Ascending aorta (tissue), 2 donors: ENCODE measurements around the gene BTD. TPM values are rescaled to one million over a fixed set of nuclear protein-coding genes. Genes with fewer than 3 reads are reported as not detected.

Source experiments
- DNase-seq, 2 donors: peaks; one replicate each; pipeline ENCODE4 v3.0.0-alpha.2; 2019; ENCODE audit warnings: low spot score in 2 of 2
- H3K27ac ChIP-seq, 2 donors: fragments of 200-600 bp; sonication (generic); one replicate each; pipeline ENCODE4 v1.5.1; 2016 to 2017; ENCODE audit warnings: mild to moderate bottlenecking in 1 of 2
- H3K27me3 ChIP-seq: fragments of 200-600 bp; sonication (generic); one replicate; pipeline ENCODE4 v1.5.1; 2017
- H3K36me3 ChIP-seq, 2 donors: fragments of 200-600 bp; sonication (generic); one replicate each; pipeline ENCODE4 v1.5.1; 2016
- H3K4me1 ChIP-seq, 2 donors: fragments of 200-600 bp; sonication (generic); one replicate each; pipeline ENCODE4 v1.5.1; 2016 to 2017; ENCODE audit warnings: mild to moderate bottlenecking in 1 of 2
- H3K4me3 ChIP-seq, 2 donors: fragments of 200-600 bp; sonication (generic); one replicate each; pipeline ENCODE4 v1.5.1; 2016 to 2017; ENCODE audit warnings: mild to moderate bottlenecking in 1 of 2
- H3K9me3 ChIP-seq, 2 donors: fragments of 200-600 bp; sonication (generic); one replicate each; pipeline ENCODE4 v1.5.1; 2016
- CTCF ChIP-seq, 3 experiments: fragments of 200-600 bp in 2 of 3; fragments of 450-650 bp in 1 of 3; sonication (generic) in 2 of 3; IDR thresholded peaks; one replicate each; pipeline ENCODE4 v1.5.1; 2016 to 2019; ENCODE audit warnings: antibody characterized with exemption in 3 of 3, mild to moderate bottlenecking in 1 of 3, moderate library complexity in 1 of 3
- intact Hi-C: fragments of 100-400 bp; cut with DNase I; formaldehyde crosslinking; loops from one replicate; pipeline ENCODE4 v1.15.1; 2023
- total RNA-seq: library from RNA; depleted of rRNA; stranded (reverse); fragments of >200 nt; gene quantifications from one replicate; pipeline ENCODE4 v1.1.0, GENCODE V29; 2016

The BTD gene
- total RNA-seq, 1 donor from 2014 or later = 11.8 TPM

- Histone ChIP-seq H3K27ac (no peak overlapping the region), H3K27me3 (no peaks in the 10 kb centered on the region), H3K36me3 (peaks cover 21 to 35% of the 10 kb centered on the region in 2 donors), H3K4me1 (no peaks in the 10 kb centered on the region), H3K9me3 (no peaks in the 10 kb centered on the region), H3K4me3 (no peak overlapping the region)
- TF ChIP-seq CTCF (IDR thresholded peaks at IDR 0.05) = no peak
- intact Hi-C loops = no loop called here
- no peak for DNase-seq
Observed at GRCh38 chr3:15558581-15558980, 43.0 kb upstream of the BTD start.

GRCh38 chr3:15562560-15562959 is 39.0 kb upstream of the BTD start:
- DNase-seq = no peak
- no peak for TF ChIP-seq CTCF (IDR thresholded peaks at IDR 0.05)
- Histone ChIP-seq H3K9me3 (no peaks in the 10 kb centered on the region), H3K27me3 (no peaks in the 10 kb centered on the region), H3K4me3 (no peak overlapping the region), H3K36me3 (peaks cover 37 to 65% of the 10 kb centered on the region in 2 donors), H3K27ac (no peak overlapping the region), H3K4me1 (no peaks in the 10 kb centered on the region)
- intact Hi-C loops = no loop called here

- no peak overlapping the region for H3K4me3 ChIP-seq
- no peaks in the 10 kb centered on the region for H3K4me1 ChIP-seq
- TF ChIP-seq CTCF (IDR thresholded peaks at IDR 0.05) = no peak
- intact Hi-C loops = no loop called here
- no peak for DNase-seq
- no peaks in the 10 kb centered on the region for H3K27me3 ChIP-seq
- H3K27ac ChIP-seq = no peak overlapping the region
- H3K9me3 ChIP-seq = no peaks in the 10 kb centered on the region
- H3K36me3 ChIP-seq = peaks cover 43 to 71% of the 10 kb centered on the region in 2 donors
Observed at GRCh38 chr3:15563190-15563589, 38.4 kb upstream of the BTD start.

GRCh38 chr3:15572138-15572537 is 29.4 kb upstream of the BTD start:
- intact Hi-C loops = no loop called here

GRCh38 chr3:15575446-15575845 is 26.1 kb upstream of the BTD start:
- no peak for TF ChIP-seq CTCF (IDR thresholded peaks at IDR 0.05)
- Histone ChIP-seq H3K27ac (no peak overlapping the region), H3K4me1 (peaks cover 0 to 10% of the 10 kb centered on the region in 2 donors), H3K9me3 (no peaks in the 10 kb centered on the region), H3K27me3 (no peaks in the 10 kb centered on the region), H3K4me3 (no peak overlapping the region), H3K36me3 (peaks cover 8 to 24% of the 10 kb centered on the region in 2 donors)
- no peak for DNase-seq
- intact Hi-C loops = no loop called here

More at GRCh38 chr3:15572138-15572537, 29.4 kb upstream of the BTD start:
- no peak for DNase-seq
- Histone ChIP-seq H3K27ac (no peak overlapping the region), H3K9me3 (no peaks in the 10 kb centered on the region), H3K4me1 (no peaks in the 10 kb centered on the region), H3K36me3 (peaks cover 22 to 43% of the 10 kb centered on the region in 2 donors), H3K4me3 (no peak overlapping the region), H3K27me3 (no peaks in the 10 kb centered on the region)
- no peak for TF ChIP-seq CTCF (IDR thresholded peaks at IDR 0.05)

- Histone ChIP-seq H3K4me3 (no peak overlapping the region), H3K27me3 (no peaks in the 10 kb centered on the region), H3K36me3 (peaks cover 10 to 25% of the 10 kb centered on the region in 2 donors), H3K4me1 (peaks cover 0 to 10% of the 10 kb centered on the region in 2 donors), H3K27ac (no peak overlapping the region), H3K9me3 (no peaks in the 10 kb centered on the region)
- DNase-seq = no peak
- intact Hi-C loops = no loop called here
- TF ChIP-seq CTCF (IDR thresholded peaks at IDR 0.05) = no peak
Observed at GRCh38 chr3:15576475-15576874, 25.1 kb upstream of the BTD start.
